Measurements from ENCODE around the gene SNRNP48. TPM values are rescaled to one million over a fixed set of nuclear protein-coding genes. Genes with fewer than 3 reads are reported as not detected.

Gene SNRNP48
- total RNA-seq, 2 experiments from 2014 or later = 22.7 to 22.8 TPM

DNA sequence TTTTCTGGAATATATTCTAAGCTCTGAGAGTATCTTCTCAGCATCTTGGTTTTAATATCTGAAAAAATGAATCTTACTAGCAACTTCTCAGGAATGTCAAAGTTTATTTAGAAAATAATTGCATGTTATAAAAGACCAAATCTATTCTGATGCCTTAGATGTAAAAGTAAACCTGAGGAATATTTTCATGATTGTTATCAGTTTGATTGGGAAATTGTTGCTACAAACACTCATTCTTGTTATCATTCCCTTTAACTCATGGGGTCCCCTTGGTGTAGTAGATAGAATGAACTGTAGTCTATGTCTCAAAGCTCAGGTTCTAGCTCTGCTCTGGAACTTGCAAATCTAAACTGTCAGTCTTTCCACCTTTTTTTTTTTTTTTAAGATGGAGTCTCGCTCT lies 50.0 kb downstream of the SNRNP48 start:
- H3K27me3 Mint-ChIP-seq (ENCODE audit: low read depth) = no peaks in the 10 kb centered on the region
- H3K9me3 Mint-ChIP-seq = no peaks in the 10 kb centered on the region
- intact Hi-C loops (cut with micrococcal nuclease) = no loop called here
- no peak for DNase-seq
- H3K27ac Mint-ChIP-seq = no peak overlapping the region
- CTCF ChIA-PET = no interaction called here
- H3K4me1 Mint-ChIP-seq (ENCODE audit: low read depth) = no peaks in the 10 kb centered on the region
- H3K4me3 Mint-ChIP-seq = no peak overlapping the region
- no peaks in the 10 kb centered on the region for H3K36me3 Mint-ChIP-seq (ENCODE audit: low read depth)

GRCh38 chr6:7640607-7641577 lies 50.9 kb downstream of the SNRNP48 start:
- H3K4me3 Mint-ChIP-seq = no peak overlapping the region
- H3K36me3 Mint-ChIP-seq (ENCODE audit: low read depth) = no peaks in the 10 kb centered on the region
- DNase-seq = no peak
- intact Hi-C loops (cut with micrococcal nuclease) = no loop called here
- no peak overlapping the region for H3K27ac Mint-ChIP-seq
- H3K9me3 Mint-ChIP-seq = no peaks in the 10 kb centered on the region
- H3K27me3 Mint-ChIP-seq (ENCODE audit: low read depth) = no peaks in the 10 kb centered on the region
- CTCF ChIA-PET = no interaction called here
- no peaks in the 10 kb centered on the region for H3K4me1 Mint-ChIP-seq (ENCODE audit: low read depth)

GRCh38 chr6:7642791-7643190 lies 52.8 kb downstream of the SNRNP48 start:
- no peaks in the 10 kb centered on the region for H3K9me3 Mint-ChIP-seq

GRCh38 chr6:7644417-7644816 lies 54.4 kb downstream of the SNRNP48 start:
- H3K9me3 Mint-ChIP-seq = no peaks in the 10 kb centered on the region
- CTCF ChIA-PET = no interaction called here

More at GRCh38 chr6:7642791-7643190, 52.8 kb downstream of the SNRNP48 start:
- H3K36me3 Mint-ChIP-seq (ENCODE audit: low read depth) = no peaks in the 10 kb centered on the region
- H3K4me1 Mint-ChIP-seq (ENCODE audit: low read depth) = peaks cover 9% of the 10 kb centered on the region
- no peak overlapping the region for H3K4me3 Mint-ChIP-seq
- CTCF ChIA-PET = interaction anchor here (0.9 kb wide), 1 partner anchor 27 kb away, joined by 4 read pairs; no protein-coding TSS in a partner anchor
- no peaks in the 10 kb centered on the region for H3K27me3 Mint-ChIP-seq (ENCODE audit: low read depth)
- intact Hi-C loops (cut with micrococcal nuclease) = no loop called here
- no peak for DNase-seq
- H3K27ac Mint-ChIP-seq = no peak overlapping the region

DNA sequence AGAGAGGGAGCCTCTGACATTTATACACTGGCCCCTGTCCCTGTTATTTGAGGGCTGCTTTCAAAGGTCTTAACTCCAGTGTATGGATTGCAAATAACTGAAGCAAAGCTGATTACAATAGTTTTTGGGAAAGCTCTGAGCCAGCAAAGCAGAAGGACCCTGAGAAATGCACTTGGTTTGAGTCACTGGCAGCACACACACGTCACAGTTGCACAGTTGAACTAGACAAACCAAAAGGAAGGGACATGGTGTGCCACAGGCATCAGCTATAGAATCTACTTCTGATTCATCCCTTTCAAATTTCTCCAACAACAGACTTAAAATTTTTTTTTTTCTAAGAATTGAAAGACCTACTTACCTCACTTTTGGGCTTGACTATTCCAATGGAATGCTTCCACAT lies 56.4 kb downstream of the SNRNP48 start:
- Mint-ChIP-seq H3K27ac (no peak overlapping the region), H3K36me3 (ENCODE audit: low read depth) (no peaks in the 10 kb centered on the region), H3K4me1 (ENCODE audit: low read depth) (peaks cover 13% of the 10 kb centered on the region), H3K27me3 (ENCODE audit: low read depth) (no peaks in the 10 kb centered on the region), H3K4me3 (no peak overlapping the region), H3K9me3 (no peaks in the 10 kb centered on the region)
- no peak for DNase-seq
- CTCF ChIA-PET = interaction anchor here (0.6 to 1.3 kb wide), 2 partner anchors 53 to 481 kb away, joined by 3 read pairs; no protein-coding TSS in a partner anchor
- intact Hi-C loops (cut with micrococcal nuclease) = loop anchor here (2.0 kb wide), 1 partner anchor 52 kb away; no protein-coding TSS in a partner anchor

More at GRCh38 chr6:7644417-7644816, 54.4 kb downstream of the SNRNP48 start:
- H3K27me3 Mint-ChIP-seq (ENCODE audit: low read depth) = no peaks in the 10 kb centered on the region
- no peak for DNase-seq
- peaks cover 13% of the 10 kb centered on the region for H3K4me1 Mint-ChIP-seq (ENCODE audit: low read depth)
- intact Hi-C loops (cut with micrococcal nuclease) = no loop called here
- no peak overlapping the region for H3K27ac Mint-ChIP-seq
- H3K36me3 Mint-ChIP-seq (ENCODE audit: low read depth) = no peaks in the 10 kb centered on the region
- H3K4me3 Mint-ChIP-seq = no peak overlapping the region

DNA sequence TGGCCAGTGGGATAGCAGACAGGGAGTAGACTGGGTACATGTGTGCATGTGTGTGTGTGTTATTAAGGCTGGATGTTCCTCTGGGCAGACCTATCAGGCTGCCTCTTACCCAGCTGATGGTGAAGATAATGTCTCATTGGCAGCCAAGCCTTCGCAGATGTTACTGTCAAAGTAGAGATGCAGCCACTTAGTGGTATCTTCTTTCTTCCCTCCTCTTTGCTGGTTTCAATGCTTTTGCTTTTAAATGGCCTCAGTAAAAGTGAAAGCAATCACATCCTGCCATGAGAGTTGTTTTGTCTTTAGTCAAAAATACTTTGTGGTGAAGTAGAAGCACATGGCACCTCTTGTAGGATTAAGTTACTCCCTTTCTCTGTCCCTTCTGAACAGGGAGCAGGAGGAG lies 57.5 kb downstream of the SNRNP48 start:
- H3K4me1 Mint-ChIP-seq (ENCODE audit: low read depth) = peaks cover 13% of the 10 kb centered on the region
- no peak overlapping the region for H3K27ac Mint-ChIP-seq
- intact Hi-C loops (cut with micrococcal nuclease) = loop anchor here (2.0 kb wide), 1 partner anchor 51 kb away; no protein-coding TSS in a partner anchor
- CTCF ChIA-PET = interaction anchor here (1.3 kb wide), 1 partner anchor 52 kb away, joined by 3 read pairs; no protein-coding TSS in a partner anchor
- no peaks in the 10 kb centered on the region for H3K27me3 Mint-ChIP-seq (ENCODE audit: low read depth)
- H3K9me3 Mint-ChIP-seq = no peaks in the 10 kb centered on the region
- peak; percentile 12 for DNase-seq
- H3K36me3 Mint-ChIP-seq (ENCODE audit: low read depth) = no peaks in the 10 kb centered on the region
- H3K4me3 Mint-ChIP-seq = no peak overlapping the region

GRCh38 chr6:7649037-7649810 lies 59.2 kb downstream of the SNRNP48 start:
- Mint-ChIP-seq H3K27ac (no peak overlapping the region), H3K4me3 (no peak overlapping the region), H3K27me3 (ENCODE audit: low read depth) (no peaks in the 10 kb centered on the region), H3K4me1 (ENCODE audit: low read depth) (peaks cover 13% of the 10 kb centered on the region), H3K36me3 (ENCODE audit: low read depth) (no peaks in the 10 kb centered on the region), H3K9me3 (no peaks in the 10 kb centered on the region)
- CTCF ChIA-PET = no interaction called here
- DNase-seq = no peak
- intact Hi-C loops (cut with micrococcal nuclease) = no loop called here

DNA sequence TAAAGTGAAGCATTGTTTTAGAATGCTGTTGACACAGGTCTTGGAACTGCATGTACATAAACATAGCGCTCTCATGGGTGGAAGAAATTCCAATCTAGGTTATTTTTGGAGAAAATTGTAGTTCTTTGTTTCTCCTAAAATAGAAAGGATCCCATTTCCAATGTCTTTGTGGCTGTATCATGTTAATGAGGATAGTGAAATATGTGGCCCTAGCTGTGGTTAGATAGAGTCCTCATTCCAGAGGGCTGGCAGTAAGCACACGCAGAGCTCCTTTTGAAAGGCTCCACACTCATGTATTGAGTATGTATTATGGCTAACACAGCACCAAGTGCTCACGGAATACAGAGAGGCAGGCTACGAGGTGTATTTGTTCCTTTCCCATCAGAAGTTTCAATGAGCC lies 60.9 kb downstream of the SNRNP48 start:
- peaks cover 13% of the 10 kb centered on the region for H3K4me1 Mint-ChIP-seq (ENCODE audit: low read depth)
- no peaks in the 10 kb centered on the region for H3K36me3 Mint-ChIP-seq (ENCODE audit: low read depth)
- H3K4me3 Mint-ChIP-seq = no peak overlapping the region
- intact Hi-C loops (cut with micrococcal nuclease) = no loop called here
- DNase-seq = no peak
- peaks cover 2% of the 10 kb centered on the region for H3K27me3 Mint-ChIP-seq (ENCODE audit: low read depth)
- no peak overlapping the region for H3K27ac Mint-ChIP-seq
- CTCF ChIA-PET = no interaction called here
- H3K9me3 Mint-ChIP-seq = no peaks in the 10 kb centered on the region

DNA sequence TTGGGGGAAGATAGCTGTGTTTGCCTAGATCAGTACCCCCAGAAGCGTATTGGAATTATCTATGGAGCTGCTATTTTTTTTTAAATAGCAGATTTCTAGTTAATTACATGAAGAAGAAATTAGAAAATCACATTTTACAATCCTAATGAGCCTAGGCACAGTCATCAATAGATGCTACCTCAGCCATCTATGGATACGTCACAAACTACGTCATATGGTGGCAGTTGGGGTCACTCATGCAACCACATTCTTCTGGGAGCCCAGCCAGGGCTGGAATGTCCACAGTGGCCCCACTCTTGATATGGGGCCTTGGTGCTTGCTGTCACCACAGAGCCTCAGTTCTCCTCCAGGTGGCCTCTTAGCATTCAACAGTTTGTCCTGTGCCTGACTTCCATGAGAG lies 63.0 kb downstream of the SNRNP48 start:
- H3K9me3 Mint-ChIP-seq = no peaks in the 10 kb centered on the region
- H3K27me3 Mint-ChIP-seq (ENCODE audit: low read depth) = peaks cover 2% of the 10 kb centered on the region
- peaks cover 2% of the 10 kb centered on the region for H3K4me1 Mint-ChIP-seq (ENCODE audit: low read depth)
- CTCF ChIA-PET = interaction anchor here (1.0 kb wide), 1 partner anchor 15 kb away, joined by 3 read pairs; no protein-coding TSS in a partner anchor
- no peak overlapping the region for H3K4me3 Mint-ChIP-seq
- H3K27ac Mint-ChIP-seq = no peak overlapping the region
- no peak for DNase-seq
- H3K36me3 Mint-ChIP-seq (ENCODE audit: low read depth) = no peaks in the 10 kb centered on the region
- intact Hi-C loops (cut with micrococcal nuclease) = no loop called here

DNA sequence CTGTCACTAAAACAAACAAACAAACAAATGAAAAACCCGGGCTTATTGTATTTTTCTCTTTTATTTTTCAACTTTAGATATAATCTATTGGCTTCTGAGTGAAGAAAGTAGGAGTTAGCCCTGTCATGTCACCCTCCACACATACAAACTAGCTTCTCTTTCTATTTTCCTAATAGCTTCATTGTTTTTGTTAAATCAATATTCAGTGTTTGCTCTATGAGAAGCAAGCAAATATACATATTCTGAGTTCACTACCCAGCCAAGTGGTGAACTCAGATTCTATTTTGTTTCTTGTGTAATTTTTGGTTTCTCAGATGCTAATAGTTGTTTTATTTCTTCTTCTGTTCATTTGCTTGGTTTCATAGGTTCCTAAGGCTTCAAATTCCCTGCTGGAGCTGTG lies 66.4 kb downstream of the SNRNP48 start:
- Mint-ChIP-seq H3K27me3 (ENCODE audit: low read depth) (peaks cover 7% of the 10 kb centered on the region), H3K9me3 (no peaks in the 10 kb centered on the region), H3K4me3 (no peak overlapping the region), H3K27ac (no peak overlapping the region), H3K36me3 (ENCODE audit: low read depth) (no peaks in the 10 kb centered on the region), H3K4me1 (ENCODE audit: low read depth) (no peaks in the 10 kb centered on the region)
- no peak for DNase-seq
- intact Hi-C loops (cut with micrococcal nuclease) = no loop called here
- CTCF ChIA-PET = no interaction called here

DNA sequence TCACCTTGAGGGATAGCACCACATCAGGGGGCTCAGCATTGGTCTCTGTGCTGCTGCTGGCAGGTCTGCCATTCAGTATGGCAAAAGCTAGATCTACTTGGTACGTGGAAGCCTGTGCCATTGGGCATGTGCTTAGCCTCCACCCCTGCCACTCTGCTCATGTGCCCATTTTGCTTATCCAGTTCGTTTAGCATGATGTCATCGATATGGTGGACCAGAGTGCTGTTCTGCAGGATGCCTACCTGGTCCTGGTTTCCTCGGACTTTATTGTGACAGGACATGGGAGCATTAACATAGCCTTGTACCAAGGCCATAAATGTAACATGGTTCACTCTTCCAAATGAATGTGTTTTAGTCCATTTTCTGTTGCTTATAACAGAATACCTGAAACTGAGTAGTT lies 68.5 kb downstream of the SNRNP48 start:
- no peaks in the 10 kb centered on the region for H3K9me3 Mint-ChIP-seq
- H3K4me3 Mint-ChIP-seq = no peak overlapping the region
- H3K4me1 Mint-ChIP-seq (ENCODE audit: low read depth) = no peaks in the 10 kb centered on the region
- CTCF ChIA-PET = no interaction called here
- no peak for DNase-seq
- H3K27ac Mint-ChIP-seq = no peak overlapping the region
- H3K27me3 Mint-ChIP-seq (ENCODE audit: low read depth) = peaks cover 16% of the 10 kb centered on the region
- intact Hi-C loops (cut with micrococcal nuclease) = no loop called here
- H3K36me3 Mint-ChIP-seq (ENCODE audit: low read depth) = no peaks in the 10 kb centered on the region

- Mint-ChIP-seq H3K4me1 (ENCODE audit: low read depth) (no peaks in the 10 kb centered on the region), H3K4me3 (no peak overlapping the region), H3K27me3 (ENCODE audit: low read depth) (peaks cover 16% of the 10 kb centered on the region), H3K27ac (no peak overlapping the region), H3K9me3 (no peaks in the 10 kb centered on the region), H3K36me3 (ENCODE audit: low read depth) (no peaks in the 10 kb centered on the region)
- CTCF ChIA-PET = no interaction called here
- DNase-seq = no peak
- intact Hi-C loops (cut with micrococcal nuclease) = no loop called here
These were observed 71.4 kb downstream of the SNRNP48 start for GRCh38 chr6:7661364-7661763.
